Stomach (tissue), 4 donors: ENCODE results near the gene AFP.

Experiments
- POLR2A ChIP-seq, 4 donors: fragments of 450-650 bp; IDR thresholded peaks; one replicate each; pipeline ENCODE4 v1.6.1; 2016; ENCODE audit warnings: antibody characterized with exemption in 4 of 4, control low read depth in 2 of 4, mild to moderate bottlenecking in 1 of 4, moderate library complexity in 1 of 4
- TF ChIP-seq, protein P1 (sequence below), 7 experiments: fragments of 450-650 bp in 4 of 7; fragments of 200-600 bp in 3 of 7; sonication (generic) in 3 of 7; IDR thresholded peaks; one replicate each; pipeline ENCODE4 v1.5.1; 2016 to 2019; ENCODE audit warnings: antibody characterized with exemption in 7 of 7, control low read depth in 2 of 7, mild to moderate bottlenecking in 1 of 7

DNA sequence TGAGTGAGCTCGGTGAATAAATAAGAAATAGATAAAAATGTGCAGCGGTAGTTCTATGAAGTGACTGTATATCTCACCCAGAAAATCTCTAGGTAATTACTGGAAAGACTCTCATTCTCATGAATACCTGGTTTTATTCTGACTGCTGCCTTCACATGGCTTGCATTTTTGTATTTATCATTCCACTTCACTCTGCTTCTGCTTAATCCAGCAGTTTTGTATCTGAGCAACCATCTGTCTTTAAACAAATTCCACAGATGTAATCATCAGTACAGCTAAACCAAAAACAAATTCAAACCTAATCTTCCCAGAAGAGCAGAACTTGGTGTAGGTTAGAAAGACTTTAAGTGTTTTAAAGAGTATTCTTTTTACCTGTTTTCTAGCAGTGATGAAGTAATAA lies 43.1 kb upstream of the AFP start:
- TF ChIP-seq, protein P1, sequence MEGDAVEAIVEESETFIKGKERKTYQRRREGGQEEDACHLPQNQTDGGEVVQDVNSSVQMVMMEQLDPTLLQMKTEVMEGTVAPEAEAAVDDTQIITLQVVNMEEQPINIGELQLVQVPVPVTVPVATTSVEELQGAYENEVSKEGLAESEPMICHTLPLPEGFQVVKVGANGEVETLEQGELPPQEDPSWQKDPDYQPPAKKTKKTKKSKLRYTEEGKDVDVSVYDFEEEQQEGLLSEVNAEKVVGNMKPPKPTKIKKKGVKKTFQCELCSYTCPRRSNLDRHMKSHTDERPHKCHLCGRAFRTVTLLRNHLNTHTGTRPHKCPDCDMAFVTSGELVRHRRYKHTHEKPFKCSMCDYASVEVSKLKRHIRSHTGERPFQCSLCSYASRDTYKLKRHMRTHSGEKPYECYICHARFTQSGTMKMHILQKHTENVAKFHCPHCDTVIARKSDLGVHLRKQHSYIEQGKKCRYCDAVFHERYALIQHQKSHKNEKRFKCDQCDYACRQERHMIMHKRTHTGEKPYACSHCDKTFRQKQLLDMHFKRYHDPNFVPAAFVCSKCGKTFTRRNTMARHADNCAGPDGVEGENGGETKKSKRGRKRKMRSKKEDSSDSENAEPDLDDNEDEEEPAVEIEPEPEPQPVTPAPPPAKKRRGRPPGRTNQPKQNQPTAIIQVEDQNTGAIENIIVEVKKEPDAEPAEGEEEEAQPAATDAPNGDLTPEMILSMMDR (IDR thresholded peaks at IDR 0.05): no peak
- no peak for TF ChIP-seq POLR2A (IDR thresholded peaks at IDR 0.05)
